H1 (cell line): ENCODE data around the gene RPTOR. TPM values are rescaled to one million over a fixed set of nuclear protein-coding genes. Genes with fewer than 3 reads are reported as not detected.

ENCODE experiments used
- CTCF ChIA-PET: fragments of 300-600 bp; sonication (Branson Sonifier 250); formaldehyde crosslinking; loops from one replicate; lab custom pipeline; 2021; ENCODE audit not compliant: partially characterized antibody; lab: Charles Lee
- POLR2A ChIA-PET: fragments of 300-600 bp; sonication (Branson Sonifier 250); formaldehyde crosslinking; loops from one replicate; lab custom pipeline; 2021; ENCODE audit warnings: inconsistent platforms; ENCODE audit not compliant: partially characterized antibody; lab: Charles Lee
- DNase-seq, 2 experiments: peaks; one replicate each; pipeline versions ENCODE4 v3.0.0 to v3.0.0-alpha.2; 2010 to 2022; ENCODE audit warnings: low spot score in 2 of 2, low read depth in 1 of 2, mixed read lengths in 1 of 2
- FAIRE-seq: peaks from 2 replicates; lab custom pipeline; 2011; peaks lifted over from hg19 to GRCh38; lab: Jason Lieb, UNC
- H2AFZ ChIP-seq: 2 replicates; pipeline ENCODE4 v1.8.1; 2012; ENCODE audit warnings: low read length, inconsistent platforms
- H2AK5ac ChIP-seq: 2 replicates; pipeline ENCODE4 v1.6.1; 2013; ENCODE audit warnings: low read depth, low read length
- H2BK120ac ChIP-seq: replicated peaks from 2 replicates; pipeline ENCODE3; 2013; ENCODE audit warnings: low read depth, low read length, inconsistent platforms
- H2BK12ac ChIP-seq: 2 replicates; pipeline ENCODE4 v1.6.1; 2013; ENCODE audit warnings: low read depth, low read length
- H2BK15ac ChIP-seq: 2 replicates; pipeline ENCODE4 v1.6.1; 2013; ENCODE audit warnings: low read length
- H2BK20ac ChIP-seq: 2 replicates; pipeline ENCODE4 v1.6.1; 2013; ENCODE audit warnings: low read length
- H2BK5ac ChIP-seq: 2 replicates; pipeline ENCODE4 v1.6.1; 2013; ENCODE audit warnings: low read depth, low read length
- H3K14ac ChIP-seq: 2 replicates; pipeline ENCODE4 v1.6.1; 2013; ENCODE audit warnings: inconsistent platforms; ENCODE audit not compliant: insufficient read length
- H3K18ac ChIP-seq: 2 replicates; pipeline ENCODE4 v1.6.1; 2013; ENCODE audit warnings: low read length; ENCODE audit errors: extremely low read depth
- H3K23ac ChIP-seq: 2 replicates; pipeline ENCODE4 v1.6.1; 2013; ENCODE audit warnings: inconsistent platforms; ENCODE audit not compliant: insufficient read length
- H3K23me2 ChIP-seq: 2 replicates; pipeline ENCODE4 v1.6.1; 2013; ENCODE audit warnings: low read depth, low read length
- H3K27ac ChIP-seq: 2 replicates; pipeline ENCODE4 v1.6.1; 2011; ENCODE audit warnings: low read depth, low read length, inconsistent platforms
- H3K27me3 ChIP-seq, 4 experiments: replicated peaks in 1 of 4; 1 replicate in 1 of 4; 2 replicates in 3 of 4; pipeline versions ENCODE4 v1.6.1 to v1.8.1; 2011 to 2013; ENCODE audit warnings: low read length in 3 of 4, mild to moderate bottlenecking in 3 of 4, inconsistent platforms in 2 of 4, mixed read lengths in 2 of 4, moderate library complexity in 1 of 4; ENCODE audit not compliant: control insufficient read depth in 3 of 4, insufficient read depth in 3 of 4; ENCODE audit errors: extremely low read depth in 1 of 4
- H3K36me3 ChIP-seq, 4 experiments: 2 replicates each; pipeline versions ENCODE4 v1.6.1 to v1.8.1; 2011 to 2013; ENCODE audit warnings: mild to moderate bottlenecking in 4 of 4, low read length in 3 of 4, moderate library complexity in 2 of 4, control low read depth in 1 of 4, inconsistent platforms in 1 of 4; ENCODE audit not compliant: insufficient read depth in 4 of 4, control insufficient read depth in 2 of 4
- H3K4ac ChIP-seq: replicated peaks from 2 replicates; pipeline ENCODE3; 2013; ENCODE audit warnings: low read length, low read depth, mixed read lengths, inconsistent platforms; ENCODE audit not compliant: insufficient read length
- H3K4me1 ChIP-seq, 4 experiments: replicated peaks in 1 of 4; 1 replicate in 1 of 4; 2 replicates in 3 of 4; pipeline versions ENCODE4 v1.6.1 to v1.8.1; 2011 to 2013; ENCODE audit warnings: low read length in 3 of 4, inconsistent platforms in 2 of 4, mixed read lengths in 1 of 4; ENCODE audit not compliant: insufficient read depth in 4 of 4, control insufficient read depth in 3 of 4
- H3K4me2 ChIP-seq, 2 experiments: 2 replicates each; pipeline versions ENCODE4 v1.6.1 to v1.8.1; 2011 to 2013; ENCODE audit warnings: low read depth in 2 of 2, low read length in 2 of 2, control low read depth in 1 of 2, inconsistent platforms in 1 of 2, mild to moderate bottlenecking in 1 of 2; ENCODE audit not compliant: insufficient read depth in 1 of 2
- H3K4me3 ChIP-seq, 4 experiments: fragments of 200-600, 300-600 bp in 1 of 4; sonication (generic), shearing (Covaris generic), sonication (Bioruptor Twin) in 1 of 4; 2 replicates each; pipeline versions ENCODE4 v1.5.1 to v1.8.1; 2011 to 2016; ENCODE audit warnings: low read length in 4 of 4, low read depth in 3 of 4, control low read depth in 2 of 4, inconsistent platforms in 2 of 4, mild to moderate bottlenecking in 2 of 4, mixed read lengths in 1 of 4, moderate library complexity in 1 of 4; ENCODE audit not compliant: insufficient read depth in 2 of 4; ENCODE audit errors: extremely low read depth in 1 of 4
- H3K56ac ChIP-seq: replicated peaks from 2 replicates; pipeline ENCODE3; 2013; ENCODE audit warnings: low read depth, mild to moderate bottlenecking, mixed read lengths, low read length, inconsistent platforms; ENCODE audit not compliant: insufficient read length
- H3K79me1 ChIP-seq: 2 replicates; pipeline ENCODE4 v1.6.1; 2013; ENCODE audit warnings: low read depth, low read length, control low read depth
- H3K79me2 ChIP-seq, 2 experiments: 2 replicates each; pipeline versions ENCODE4 v1.6.1 to v1.8.1; 2012 to 2013; ENCODE audit warnings: low read length in 2 of 2, mild to moderate bottlenecking in 2 of 2, inconsistent platforms in 1 of 2; ENCODE audit not compliant: insufficient read depth in 2 of 2, control insufficient read depth in 1 of 2
- H3K9ac ChIP-seq, 4 experiments: replicated peaks in 1 of 4; 1 replicate in 1 of 4; 2 replicates in 3 of 4; pipeline versions ENCODE4 v1.6.1 to v1.8.1; 2011 to 2013; ENCODE audit warnings: low read depth in 3 of 4, low read length in 3 of 4, control low read depth in 2 of 4, mild to moderate bottlenecking in 2 of 4, moderate library complexity in 2 of 4, inconsistent platforms in 1 of 4; ENCODE audit errors: extremely low read depth in 1 of 4
- H3K9me3 ChIP-seq, 2 experiments: 2 replicates each; pipeline versions ENCODE4 v1.6.1 to v1.8.1; 2012 to 2013; ENCODE audit warnings: mild to moderate bottlenecking in 2 of 2, moderate library complexity in 2 of 2, control low read depth in 1 of 2, inconsistent platforms in 1 of 2, low read depth in 1 of 2, low read length in 1 of 2, mixed read lengths in 1 of 2; ENCODE audit not compliant: insufficient read depth in 2 of 2
- H4K20me1 ChIP-seq, 2 experiments: replicated peaks in 1 of 2; 2 replicates each; pipeline versions ENCODE3 to v1.8.1; 2011 to 2013; ENCODE audit warnings: inconsistent platforms in 2 of 2, low read length in 2 of 2, mild to moderate bottlenecking in 1 of 2; ENCODE audit not compliant: insufficient read depth in 2 of 2, control insufficient read depth in 1 of 2
- H4K5ac ChIP-seq: 2 replicates; pipeline ENCODE4 v1.6.1; 2013; ENCODE audit warnings: low read length, low read depth, mixed read lengths, inconsistent platforms; ENCODE audit not compliant: insufficient read length
- H4K8ac ChIP-seq: 2 replicates; pipeline ENCODE4 v1.8.0; 2013; ENCODE audit warnings: mild to moderate bottlenecking, moderate library complexity, low read length, inconsistent platforms; ENCODE audit not compliant: insufficient read depth; ENCODE audit errors: extremely low read depth
- H4K91ac ChIP-seq: replicated peaks from 2 replicates; pipeline ENCODE3; 2013; ENCODE audit warnings: low read length, mixed read lengths, inconsistent platforms; ENCODE audit not compliant: insufficient read length
- BCL11A ChIP-seq, 2 experiments: IDR thresholded peaks; one replicate each; pipeline ENCODE4 v1.6.1; 2011; ENCODE audit warnings: low read depth in 2 of 2, low read length in 2 of 2, mild to moderate bottlenecking in 2 of 2
- HDAC6 ChIP-seq: IDR thresholded peaks from one replicate; pipeline ENCODE4 v1.7.1; 2012; ENCODE audit warnings: low read depth, mild to moderate bottlenecking, inconsistent platforms, low read length, moderate library complexity
- NANOG ChIP-seq: IDR thresholded peaks from 2 replicates; pipeline ENCODE4 v1.6.1; 2011; ENCODE audit warnings: low read length, low read depth, mild to moderate bottlenecking, inconsistent platforms; ENCODE audit not compliant: insufficient read depth, poor library complexity, severe bottlenecking
- RNF2 ChIP-seq: fragments of 200-900, 300-1000 bp; sonication (generic); IDR thresholded peaks from 2 replicates; pipeline ENCODE4 v1.7.1; 2016; ENCODE audit warnings: borderline replicate concordance, low read depth, mild to moderate bottlenecking, antibody characterized with exemption, low read length; ENCODE audit not compliant: poor library complexity, severe bottlenecking; ENCODE audit errors: missing control alignments
- ZNF274 ChIP-seq: IDR thresholded peaks from 2 replicates; pipeline ENCODE4 v1.7.0; 2012; ENCODE audit warnings: low read length, borderline replicate concordance; ENCODE audit errors: extremely low read depth
- WGBS, 2 experiments: shearing (Covaris generic) in 1 of 2; methylation state at CpG; one replicate each; pipeline versions ENCODE4 v1.1.6 to v1.1.7; 2013 to 2015; ENCODE audit warnings: low lambda C conversion rate in 2 of 2, mixed read lengths in 2 of 2, inconsistent platforms in 1 of 2, low coverage in 1 of 2, missing lambda C conversion rate in 1 of 2; ENCODE audit not compliant: insufficient replicate concordance in 2 of 2, insufficient coverage in 1 of 2, insufficient read length in 1 of 2; ENCODE audit errors: extremely low coverage in 1 of 2, missing lambda C conversion rate in 1 of 2; 5-methylcytosine and 5-hydroxymethylcytosine counted together
- polyA plus RNA-seq, 7 experiments: library from polyadenylated mRNA; depleted of rRNA in 3 of 7; stranded (reverse) in 5 of 7; unstranded in 2 of 7; fragments of >200 nt in 5 of 7; fragments of 200-250 nt in 2 of 7; gene quantifications; 1 replicate in 5 of 7; 2 replicates in 1 of 7; 4 replicates in 1 of 7; pipeline versions ENCODE4 v1.2.1 to v1.2.3, GENCODE V29; 2011 to 2013; ENCODE audit warnings: missing spikeins in 2 of 7, mixed read lengths in 2 of 7
- total RNA-seq: library from RNA; stranded (reverse); fragmentation: NEBNext Ultra II Directional; extraction: Animal tissue kit (Norgen Biotek cat#: 25700); gene quantifications from 2 replicates; pipeline ENCODE4 v1.2.1, GENCODE V29; 2021

RPTOR gene
- total and polyA plus RNA-seq, 2 of the 8 experiments (the other 6 are each of a cell fraction or from before 2014, with no cell fraction given) = 6.9 to 28.7 TPM

DNA sequence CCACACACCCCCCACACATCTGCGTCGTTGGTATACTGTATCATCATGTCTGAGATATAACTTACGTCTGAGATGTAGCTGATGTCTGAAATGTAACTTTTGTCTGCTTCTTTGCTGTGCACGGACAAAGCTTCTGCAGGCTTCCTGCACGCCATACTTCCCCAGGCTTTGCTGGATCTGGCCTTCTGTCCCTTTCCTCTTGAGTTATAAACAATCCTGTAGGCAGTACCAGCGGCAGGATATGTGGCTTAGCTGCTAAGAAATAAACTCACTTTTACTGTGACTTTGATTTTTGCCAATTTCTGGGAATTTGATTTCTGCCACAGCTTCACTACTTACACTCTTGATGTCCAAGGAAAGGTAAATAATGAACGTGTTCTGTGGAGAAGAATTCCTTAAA, 184.4 kb downstream of the RPTOR start:
- Histone ChIP-seq H2BK120ac (no peak overlapping the region), H4K8ac (no peak overlapping the region), H2BK12ac (no peak overlapping the region), H3K4me3 (no peak overlapping the region), H2AK5ac (no peak overlapping the region), H3K23me2 (no peaks in the 10 kb centered on the region), H3K23ac (no peak overlapping the region), H2AFZ (no peak overlapping the region), H2BK20ac (no peak overlapping the region), H2BK15ac (no peak overlapping the region), H3K36me3 (no peaks in the 10 kb centered on the region), H3K18ac (no peak overlapping the region), H3K4ac (no peak overlapping the region), H4K20me1 (peaks cover 1 to 2% of the 10 kb centered on the region in 2 experiments), H3K27ac (no peak overlapping the region), H3K9ac (no peak overlapping the region), H3K4me1 (peaks cover 0 to 5% (median 2%) of the 10 kb centered on the region in 4 experiments; a peak in 1 of 7 replicates), H2BK5ac (no peak overlapping the region), H3K56ac (no peak overlapping the region), H3K79me1 (peaks cover 8% of the 10 kb centered on the region; the same call in 1 of the 2 replicates), H4K91ac (no peak overlapping the region), H3K79me2 (no peaks in the 10 kb centered on the region), H3K4me2 (no peak overlapping the region), H4K5ac (no peak overlapping the region), H3K9me3 (no peaks in the 10 kb centered on the region), H3K27me3 (no peaks in the 10 kb centered on the region), H3K14ac (no peak overlapping the region)
- FAIRE-seq = peak; percentile 48
- TF ChIP-seq HDAC6 = no peak
- TF ChIP-seq RNF2 = no peak
- TF ChIP-seq NANOG = no peak
- TF ChIP-seq ZNF274 = no peak
- no peak for TF ChIP-seq BCL11A (IDR thresholded peaks at IDR 0.05; ENCODE audit: low read depth in 2 of 2, low read length in 2 of 2)
- WGBS, 2 experiments = 83% methylated on average over 7 of the region's 7 CpGs; no CpG with 5 or more reads in 1 of the 2 experiments
- CTCF ChIA-PET = interaction anchor here (1.8 kb wide), 1 partner anchor 9 kb away, joined by 4 read pairs; no protein-coding TSS in a partner anchor
- no peak for DNase-seq
- POLR2A ChIA-PET = no interaction called here
